H9 (cell line): ENCODE results near the gene VSIG8. TPM values are rescaled to one million over a fixed set of nuclear protein-coding genes. Genes with fewer than 3 reads are reported as not detected.

Source experiments
- DNase-seq: peaks from one replicate; pipeline ENCODE4 v3.0.0-alpha.2; 2017
- H2AFZ ChIP-seq: one replicate; pipeline ENCODE4 v1.6.1; 2013; ENCODE audit warnings: mild to moderate bottlenecking, low read length, control low read depth, moderate library complexity
- H2AK5ac ChIP-seq: 2 replicates; pipeline ENCODE4 v1.6.1; 2013; ENCODE audit warnings: low read length, control low read depth, mixed read lengths; ENCODE audit not compliant: insufficient read length
- H2BK120ac ChIP-seq: one replicate; pipeline ENCODE4 v1.6.1; 2013; ENCODE audit warnings: low read depth, mild to moderate bottlenecking, low read length, control low read depth, inconsistent platforms; ENCODE audit not compliant: poor library complexity, severe bottlenecking
- H2BK12ac ChIP-seq: 2 replicates; pipeline ENCODE4 v1.6.1; 2013; ENCODE audit warnings: low read length, control low read depth, mixed read lengths, low read depth; ENCODE audit not compliant: insufficient read length
- H2BK15ac ChIP-seq: 2 replicates; pipeline ENCODE4 v1.6.1; 2013; ENCODE audit warnings: low read depth, low read length, control low read depth
- H2BK20ac ChIP-seq: one replicate; pipeline ENCODE4 v1.6.1; 2013; ENCODE audit warnings: low read depth, mild to moderate bottlenecking, low read length, control low read depth, inconsistent platforms; ENCODE audit not compliant: poor library complexity, severe bottlenecking
- H2BK5ac ChIP-seq: 2 replicates; pipeline ENCODE4 v1.6.1; 2013; ENCODE audit warnings: low read length, control low read depth, mixed read lengths; ENCODE audit not compliant: insufficient read length
- H3K14ac ChIP-seq: 2 replicates; pipeline ENCODE4 v1.6.1; 2013; ENCODE audit warnings: low read length, control low read depth; ENCODE audit not compliant: insufficient read depth
- H3K18ac ChIP-seq: 2 replicates; pipeline ENCODE4 v1.6.1; 2013; ENCODE audit warnings: low read depth, mild to moderate bottlenecking, mixed read lengths, low read length, control low read depth; ENCODE audit not compliant: insufficient read length
- H3K23ac ChIP-seq: 2 replicates; pipeline ENCODE4 v1.6.1; 2013; ENCODE audit warnings: low read length, control low read depth, mixed read lengths, low read depth; ENCODE audit not compliant: insufficient read length
- H3K23me2 ChIP-seq: 2 replicates; pipeline ENCODE4 v1.6.1; 2013; ENCODE audit warnings: low read depth, mild to moderate bottlenecking, mixed read lengths, low read length, control low read depth; ENCODE audit not compliant: insufficient read length, poor library complexity, severe bottlenecking
- H3K27ac ChIP-seq: 2 replicates; pipeline ENCODE4 v1.5.1; 2013; ENCODE audit warnings: low read length, control low read depth, mixed read lengths, low read depth; ENCODE audit not compliant: insufficient read length
- H3K27me3 ChIP-seq: 2 replicates; pipeline ENCODE4 v1.6.1; 2013; ENCODE audit warnings: low read length, control low read depth, inconsistent platforms; ENCODE audit not compliant: insufficient read depth
- H3K4ac ChIP-seq: 2 replicates; pipeline ENCODE4 v1.6.1; 2013; ENCODE audit warnings: low read depth, mild to moderate bottlenecking, control low read depth, inconsistent platforms, low read length, moderate library complexity
- H3K4me1 ChIP-seq: 2 replicates; pipeline ENCODE4 v1.6.1; 2013; ENCODE audit warnings: low read length, control low read depth, inconsistent platforms; ENCODE audit not compliant: insufficient read depth
- H3K4me2 ChIP-seq: 2 replicates; pipeline ENCODE4 v1.6.1; 2013; ENCODE audit warnings: low read length, control low read depth, mixed read lengths; ENCODE audit not compliant: insufficient read length, insufficient read depth
- H3K56ac ChIP-seq: 2 replicates; pipeline ENCODE4 v1.6.1; 2013; ENCODE audit warnings: low read depth, mild to moderate bottlenecking, mixed read lengths, low read length, control low read depth; ENCODE audit not compliant: insufficient read length
- H3K79me1 ChIP-seq: 2 replicates; pipeline ENCODE4 v1.6.1; 2013; ENCODE audit warnings: low read depth, mild to moderate bottlenecking, moderate library complexity, low read length, control low read depth, inconsistent platforms; ENCODE audit not compliant: insufficient read depth, poor library complexity, severe bottlenecking
- H3K79me2 ChIP-seq: 2 replicates; pipeline ENCODE4 v1.6.1; 2013; ENCODE audit warnings: low read length, control low read depth, inconsistent platforms; ENCODE audit not compliant: insufficient read depth
- H3K9ac ChIP-seq: 2 replicates; pipeline ENCODE4 v1.6.1; 2013; ENCODE audit warnings: low read length, control low read depth, mixed read lengths; ENCODE audit not compliant: insufficient read length; ENCODE audit errors: extremely low read depth
- H3K9me3 ChIP-seq: one replicate; pipeline ENCODE4 v1.6.1; 2013; ENCODE audit warnings: low read depth, low read length, inconsistent platforms; ENCODE audit not compliant: control insufficient read depth
- H3T11ph ChIP-seq: one replicate; pipeline ENCODE4 v1.6.1; 2013; ENCODE audit warnings: mild to moderate bottlenecking, low read length, control low read depth, inconsistent platforms
- H4K20me1 ChIP-seq: one replicate; pipeline ENCODE4 v1.6.1; 2013; ENCODE audit not compliant: control insufficient read depth, insufficient read length, insufficient read depth
- H4K5ac ChIP-seq: 2 replicates; pipeline ENCODE4 v1.6.1; 2013; ENCODE audit warnings: low read depth, mild to moderate bottlenecking, mixed read lengths, low read length, control low read depth; ENCODE audit not compliant: insufficient read length
- H4K8ac ChIP-seq: replicated peaks from 2 replicates; pipeline ENCODE4 v1.6.1; 2013; ENCODE audit warnings: low read length, control low read depth, mixed read lengths, low read depth; ENCODE audit not compliant: insufficient read length
- H4K91ac ChIP-seq: 2 replicates; pipeline ENCODE4 v1.6.1; 2013; ENCODE audit warnings: low read depth, mild to moderate bottlenecking, moderate library complexity, mixed read lengths, low read length, control low read depth; ENCODE audit not compliant: insufficient read length
- H3K27ac Mint-ChIP-seq, 3 experiments: 2 replicates in 2 of 3; 3 replicates in 1 of 3; pipeline ENCODE4 v1.8.0; 2020 to 2021; ENCODE audit warnings: mixed read lengths in 3 of 3, mild to moderate bottlenecking in 1 of 3, moderate library complexity in 1 of 3
- H3K27me3 Mint-ChIP-seq: 2 replicates; pipeline ENCODE4 v1.8.0; 2021; ENCODE audit warnings: low read depth, mild to moderate bottlenecking, moderate library complexity, mixed read lengths
- H3K36me3 Mint-ChIP-seq, 3 experiments: 2 replicates in 2 of 3; 3 replicates in 1 of 3; pipeline ENCODE4 v1.8.0; 2020 to 2021; ENCODE audit warnings: low read depth in 3 of 3, mixed read lengths in 3 of 3; ENCODE audit not compliant: insufficient read depth in 1 of 3
- H3K4me1 Mint-ChIP-seq, 2 experiments: 2 replicates each; pipeline ENCODE4 v1.8.0; 2020; ENCODE audit warnings: mixed read lengths in 2 of 2
- H3K4me3 Mint-ChIP-seq, 2 experiments: 2 replicates in 1 of 2; 3 replicates in 1 of 2; pipeline ENCODE4 v1.8.0; 2020 to 2021; ENCODE audit warnings: mild to moderate bottlenecking in 2 of 2, mixed read lengths in 2 of 2, moderate library complexity in 1 of 2
- H3K9me3 Mint-ChIP-seq, 2 experiments: 2 replicates in 1 of 2; 3 replicates in 1 of 2; pipeline ENCODE4 v1.8.0; 2020; ENCODE audit warnings: mild to moderate bottlenecking in 2 of 2, mixed read lengths in 2 of 2, moderate library complexity in 1 of 2
- CTCF ChIP-seq: fragments of 200-600 bp; sonication (generic); conservative IDR thresholded peaks from 3 replicates; pipeline ENCODE4 v1.8.0; 2021; ENCODE audit warnings: antibody characterized with exemption, mild to moderate bottlenecking
- WGBS: extraction: QIAGEN DNeasy Blood & Tissue Kit; methylation state at CpG from one replicate; pipeline ENCODE4 v1.1.7; 2013; ENCODE audit warnings: missing lambda C conversion rate, low lambda C conversion rate, mixed read lengths; ENCODE audit not compliant: insufficient read length; ENCODE audit errors: extremely low coverage; 5-methylcytosine and 5-hydroxymethylcytosine counted together
- total RNA-seq: library from RNA; stranded (reverse); gene quantifications from 2 replicates; pipeline ENCODE4 v1.2.1, GENCODE V29; 2021

VSIG8 gene
- total RNA-seq, 1 experiment from 2014 or later: not detected

- Histone ChIP-seq H2BK120ac (no peak overlapping the region), H3K27ac (no peak overlapping the region), H4K5ac (no peak overlapping the region), H2BK12ac (no peak overlapping the region), H2AK5ac (no peak overlapping the region), H2BK15ac (no peak overlapping the region), H4K20me1 (no peaks in the 10 kb centered on the region), H2BK5ac (no peak overlapping the region), H3K18ac (no peak overlapping the region), H3T11ph (no peak overlapping the region), H4K8ac (no peak overlapping the region), H3K9ac (no peak overlapping the region), H3K9me3 (no peaks in the 10 kb centered on the region), H3K4me1 (no peaks in the 10 kb centered on the region), H3K79me1 (no peaks in the 10 kb centered on the region), H3K4ac (no peak overlapping the region), H2AFZ (no peak overlapping the region), H3K23me2 (peaks cover 6% of the 10 kb centered on the region), H3K79me2 (no peaks in the 10 kb centered on the region), H3K56ac (no peak overlapping the region), H2BK20ac (no peak overlapping the region), H4K91ac (no peak overlapping the region), H3K4me2 (no peak overlapping the region), H3K23ac (no peak overlapping the region), H3K27me3 (peaks cover 6% of the 10 kb centered on the region; the same call in 1 of the 2 replicates), H3K14ac (no peak overlapping the region)
- H3K4me1 Mint-ChIP-seq: peaks cover 14 to 19% of the 10 kb centered on the region in 2 experiments
- no peaks in the 10 kb centered on the region for H3K9me3 Mint-ChIP-seq
- peaks cover 54% of the 10 kb centered on the region for H3K27me3 Mint-ChIP-seq
- WGBS: no CpG with 5 or more reads among the region's 6 CpGs
- no peak overlapping the region for H3K4me3 Mint-ChIP-seq
- no peak overlapping the region; a peak in 1 of 7 replicates for H3K27ac Mint-ChIP-seq
- TF ChIP-seq CTCF: no peak
- DNase-seq: no peak
- no peaks in the 10 kb centered on the region for H3K36me3 Mint-ChIP-seq
Observed at GRCh38 chr1:159857889-159858288, 4.6 kb downstream of the VSIG8 start.
